Measurements from ENCODE around the gene PARL.
A peak's percentile ranks its signal among the peaks of the same experiment; 100 is the strongest.

The PARL gene

GRCh38 chr3:183839751-183840150 is 44.9 kb downstream of the PARL start:
- H3K9ac ChIP-seq (ENCODE audit: low read depth, low read length), result no peak overlapping the region
- no peaks in the 10 kb centered on the region for H3K27me3 ChIP-seq (ENCODE audit: control insufficient read depth, insufficient read depth, low read length)
- H3K9me3 ChIP-seq (ENCODE audit: control insufficient read depth, insufficient read depth, low read length), result no peaks in the 10 kb centered on the region
- no peak overlapping the region for H3K4me3 ChIP-seq (ENCODE audit: low read depth, low read length)
- peaks cover 7% of the 10 kb centered on the region for H3K36me3 ChIP-seq (ENCODE audit: control insufficient read depth, insufficient read depth, low read length)
- H3K4me1 ChIP-seq (ENCODE audit: control insufficient read depth, insufficient read depth, low read length), result no peaks in the 10 kb centered on the region

GRCh38 chr3:183837894-183838293 is 46.8 kb downstream of the PARL start:
- Histone ChIP-seq H3K4me3 (ENCODE audit: low read depth, low read length) (no peak overlapping the region), H3K9me3 (ENCODE audit: control insufficient read depth, insufficient read depth, low read length) (no peaks in the 10 kb centered on the region), H3K4me1 (ENCODE audit: control insufficient read depth, insufficient read depth, low read length) (no peaks in the 10 kb centered on the region), H3K36me3 (ENCODE audit: control insufficient read depth, insufficient read depth, low read length) (peaks cover 21% of the 10 kb centered on the region), H3K9ac (ENCODE audit: low read depth, low read length) (no peak overlapping the region), H3K27me3 (ENCODE audit: control insufficient read depth, insufficient read depth, low read length) (no peaks in the 10 kb centered on the region)

- no peak overlapping the region for H3K4me3 ChIP-seq (ENCODE audit: low read depth, low read length)
- no peaks in the 10 kb centered on the region for H3K9me3 ChIP-seq (ENCODE audit: control insufficient read depth, insufficient read depth, low read length)
- no peaks in the 10 kb centered on the region for H3K27me3 ChIP-seq (ENCODE audit: control insufficient read depth, insufficient read depth, low read length)
- no peaks in the 10 kb centered on the region for H3K4me1 ChIP-seq (ENCODE audit: control insufficient read depth, insufficient read depth, low read length)
- peaks cover 22% of the 10 kb centered on the region for H3K36me3 ChIP-seq (ENCODE audit: control insufficient read depth, insufficient read depth, low read length)
- H3K9ac ChIP-seq (ENCODE audit: low read depth, low read length), result no peak overlapping the region
Observed at GRCh38 chr3:183837390-183837789, 47.3 kb downstream of the PARL start.

GRCh38 chr3:183833516-183833915 is 51.2 kb downstream of the PARL start:
- Histone ChIP-seq H3K4me3 (ENCODE audit: low read depth, low read length) (no peak overlapping the region), H3K9me3 (ENCODE audit: control insufficient read depth, insufficient read depth, low read length) (no peaks in the 10 kb centered on the region), H3K36me3 (ENCODE audit: control insufficient read depth, insufficient read depth, low read length) (peaks cover 29% of the 10 kb centered on the region), H3K4me1 (ENCODE audit: control insufficient read depth, insufficient read depth, low read length) (no peaks in the 10 kb centered on the region), H3K9ac (ENCODE audit: low read depth, low read length) (no peak overlapping the region), H3K27me3 (ENCODE audit: control insufficient read depth, insufficient read depth, low read length) (no peaks in the 10 kb centered on the region)

GRCh38 chr3:183830187-183830586 is 54.5 kb downstream of the PARL start:
- no peaks in the 10 kb centered on the region for H3K27me3 ChIP-seq (ENCODE audit: control insufficient read depth, insufficient read depth, low read length)
- H3K36me3 ChIP-seq (ENCODE audit: control insufficient read depth, insufficient read depth, low read length), result peaks cover 26% of the 10 kb centered on the region
- no peaks in the 10 kb centered on the region for H3K9me3 ChIP-seq (ENCODE audit: control insufficient read depth, insufficient read depth, low read length)
- H3K9ac ChIP-seq (ENCODE audit: low read depth, low read length), result no peak overlapping the region
- H3K4me1 ChIP-seq (ENCODE audit: control insufficient read depth, insufficient read depth, low read length), result peaks cover 3% of the 10 kb centered on the region
- no peak overlapping the region for H3K4me3 ChIP-seq (ENCODE audit: low read depth, low read length)

- Histone ChIP-seq H3K9ac (ENCODE audit: low read depth, low read length) (no peak overlapping the region), H3K4me3 (ENCODE audit: low read depth, low read length) (no peak overlapping the region), H3K4me1 (ENCODE audit: control insufficient read depth, insufficient read depth, low read length) (peaks cover 3% of the 10 kb centered on the region), H3K9me3 (ENCODE audit: control insufficient read depth, insufficient read depth, low read length) (no peaks in the 10 kb centered on the region), H3K27me3 (ENCODE audit: control insufficient read depth, insufficient read depth, low read length) (no peaks in the 10 kb centered on the region), H3K36me3 (ENCODE audit: control insufficient read depth, insufficient read depth, low read length) (peaks cover 26% of the 10 kb centered on the region)
Observed at GRCh38 chr3:183829466-183829865, 55.2 kb downstream of the PARL start.

- Histone ChIP-seq H3K36me3 (ENCODE audit: control insufficient read depth, insufficient read depth, low read length) (peaks cover 18% of the 10 kb centered on the region), H3K9me3 (ENCODE audit: control insufficient read depth, insufficient read depth, low read length) (no peaks in the 10 kb centered on the region), H3K9ac (ENCODE audit: low read depth, low read length) (no peak overlapping the region), H3K27me3 (ENCODE audit: control insufficient read depth, insufficient read depth, low read length) (peaks cover 9% of the 10 kb centered on the region), H3K4me1 (ENCODE audit: control insufficient read depth, insufficient read depth, low read length) (peaks cover 3% of the 10 kb centered on the region), H3K4me3 (ENCODE audit: low read depth, low read length) (no peak overlapping the region)
Observed at GRCh38 chr3:183828538-183828870, 56.2 kb downstream of the PARL start.

GRCh38 chr3:183827809-183828537 is 56.7 kb downstream of the PARL start:
- Histone ChIP-seq H3K9ac (ENCODE audit: low read depth, low read length) (no peak overlapping the region), H3K4me3 (ENCODE audit: low read depth, low read length) (no peak overlapping the region), H3K9me3 (ENCODE audit: control insufficient read depth, insufficient read depth, low read length) (no peaks in the 10 kb centered on the region), H3K36me3 (ENCODE audit: control insufficient read depth, insufficient read depth, low read length) (peaks cover 12% of the 10 kb centered on the region), H3K27me3 (ENCODE audit: control insufficient read depth, insufficient read depth, low read length) (peaks cover 9% of the 10 kb centered on the region), H3K4me1 (ENCODE audit: control insufficient read depth, insufficient read depth, low read length) (peaks cover 3% of the 10 kb centered on the region)

GRCh38 chr3:183826448-183827250 is 58.0 kb downstream of the PARL start:
- Histone ChIP-seq H3K36me3 (ENCODE audit: control insufficient read depth, insufficient read depth, low read length) (peaks cover 11% of the 10 kb centered on the region), H3K4me3 (ENCODE audit: low read depth, low read length) (no peak overlapping the region), H3K9ac (ENCODE audit: low read depth, low read length) (no peak overlapping the region), H3K27me3 (ENCODE audit: control insufficient read depth, insufficient read depth, low read length) (peaks cover 9% of the 10 kb centered on the region), H3K4me1 (ENCODE audit: control insufficient read depth, insufficient read depth, low read length) (peaks cover 3% of the 10 kb centered on the region), H3K9me3 (ENCODE audit: control insufficient read depth, insufficient read depth, low read length) (no peaks in the 10 kb centered on the region)

GRCh38 chr3:183825456-183826161 is 59.1 kb downstream of the PARL start, which contains the start of gene MAP6D1:
Gene MAP6D1 (minus strand): TSS chr3:183825577. CDS start chr3:183825547, 30 bp downstream.
- H3K36me3 ChIP-seq (ENCODE audit: control insufficient read depth, insufficient read depth, low read length), result peaks cover 11% of the 10 kb centered on the region
- H3K27me3 ChIP-seq (ENCODE audit: control insufficient read depth, insufficient read depth, low read length), result peaks cover 9% of the 10 kb centered on the region
- peak within 1 kb of the TSS; percentile 54 for H3K9ac ChIP-seq (ENCODE audit: low read depth, low read length)
- H3K4me1 ChIP-seq (ENCODE audit: control insufficient read depth, insufficient read depth, low read length), result peaks cover 3% of the 10 kb centered on the region
- H3K4me3 ChIP-seq (ENCODE audit: low read depth, low read length), result peak within 1 kb of the TSS; percentile 68
- H3K9me3 ChIP-seq (ENCODE audit: control insufficient read depth, insufficient read depth, low read length), result no peaks in the 10 kb centered on the region

- Histone ChIP-seq H3K36me3 (ENCODE audit: control insufficient read depth, insufficient read depth, low read length) (peaks cover 7% of the 10 kb centered on the region), H3K4me3 (ENCODE audit: low read depth, low read length) (peak overlapping the region; percentile 68), H3K27me3 (ENCODE audit: control insufficient read depth, insufficient read depth, low read length) (peaks cover 9% of the 10 kb centered on the region), H3K9ac (ENCODE audit: low read depth, low read length) (peak overlapping the region; percentile 54), H3K4me1 (ENCODE audit: control insufficient read depth, insufficient read depth, low read length) (peaks cover 3% of the 10 kb centered on the region), H3K9me3 (ENCODE audit: control insufficient read depth, insufficient read depth, low read length) (no peaks in the 10 kb centered on the region)
Observed at GRCh38 chr3:183824761-183825455, 59.8 kb downstream of the PARL start.
